Erythroblast (primary cell): ENCODE measurements around the gene ANO10.
"Not testable (repeated sequence)": the region's sequence is repeated elsewhere in the genome, so short reads cannot be mapped to it uniquely, and the experiment has no call there.

ENCODE experiments used
- DNase-seq, 2 experiments: peaks; one replicate each; lab custom pipeline; 2025; lab: John Stamatoyannopoulos, UW
- GATA1 ChIP-seq: IDR thresholded peaks from 2 replicates; pipeline ENCODE4 v1.6.1; 2011; ENCODE audit warnings: low read depth, mild to moderate bottlenecking, control low read depth, low read length, moderate library complexity
- POLR2A ChIP-seq: IDR thresholded peaks from 2 replicates; pipeline ENCODE4 v1.6.1; 2011; ENCODE audit warnings: mild to moderate bottlenecking, low read length

The ANO10 gene

GRCh38 chr3:43477600-43477999 lies 144.2 kb downstream of the ANO10 start:
- TF ChIP-seq POLR2A (no peak), GATA1 (no peak)
- no peak for DNase-seq

GRCh38 chr3:43473737-43474136 lies 148.1 kb downstream of the ANO10 start:
- no peak for DNase-seq
- TF ChIP-seq GATA1 (no peak), POLR2A (no peak)

GRCh38 chr3:43473244-43473643 lies 148.6 kb downstream of the ANO10 start:
- no peak for DNase-seq
- TF ChIP-seq POLR2A = no peak
- TF ChIP-seq GATA1 = no peak

GRCh38 chr3:43468133-43468532 lies 153.7 kb downstream of the ANO10 start:
- DNase-seq = no peak

GRCh38 chr3:43465109-43465508 lies 156.7 kb downstream of the ANO10 start:
- TF ChIP-seq GATA1 = no peak
- TF ChIP-seq POLR2A = no peak
- DNase-seq = no peak

More at GRCh38 chr3:43468133-43468532, 153.7 kb downstream of the ANO10 start:
- TF ChIP-seq POLR2A (no peak), GATA1 (no peak)

GRCh38 chr3:43462566-43462965 lies 159.2 kb downstream of the ANO10 start:
- not testable (repeated sequence) for DNase-seq

- no peak for DNase-seq
- TF ChIP-seq GATA1 (no peak), POLR2A (no peak)
Observed at GRCh38 chr3:43461345-43461744, 160.5 kb downstream of the ANO10 start.

GRCh38 chr3:43457038-43457437 lies 164.8 kb downstream of the ANO10 start:
- DNase-seq = not testable (repeated sequence)

GRCh38 chr3:43455233-43455632 lies 166.6 kb downstream of the ANO10 start:
- DNase-seq = peak; percentile 12 to 43
- no peak for TF ChIP-seq GATA1
- no peak for TF ChIP-seq POLR2A

- TF ChIP-seq POLR2A (no peak), GATA1 (no peak)
Observed at GRCh38 chr3:43453981-43454380, 167.8 kb downstream of the ANO10 start.

GRCh38 chr3:43451670-43452254 lies 170.0 kb downstream of the ANO10 start:
- DNase-seq = no peak
- no peak for TF ChIP-seq POLR2A
- no peak for TF ChIP-seq GATA1

More at GRCh38 chr3:43453981-43454380, 167.8 kb downstream of the ANO10 start:
- no peak for DNase-seq

GRCh38 chr3:43448098-43448497 lies 173.7 kb downstream of the ANO10 start:
- no peak for DNase-seq
- no peak for TF ChIP-seq GATA1
- TF ChIP-seq POLR2A = no peak

GRCh38 chr3:43445820-43446219 lies 176.0 kb downstream of the ANO10 start:
- no peak for DNase-seq
- TF ChIP-seq POLR2A (no peak), GATA1 (no peak)

- no peak for TF ChIP-seq GATA1
- no peak for TF ChIP-seq POLR2A
- DNase-seq = no peak
Observed at GRCh38 chr3:43442872-43443395, 178.9 kb downstream of the ANO10 start.

GRCh38 chr3:43436507-43437140 lies 185.2 kb downstream of the ANO10 start:
- no peak for TF ChIP-seq POLR2A
- no peak for TF ChIP-seq GATA1
- DNase-seq = no peak
